Loucy (cell line): Measurements from ENCODE around the gene PUDP.

Experiments
- H2AFZ ChIP-seq: fragments of 200-600 bp; sonication (generic); 2 replicates; pipeline ENCODE4 v1.6.0; 2016; ENCODE audit warnings: antibody characterized with exemption, mild to moderate bottlenecking, low read length, moderate library complexity
- H3F3A ChIP-seq: fragments of 200-600 bp; 2 replicates; pipeline ENCODE4 v1.6.0; 2016; ENCODE audit warnings: antibody characterized with exemption, low read depth, mild to moderate bottlenecking
- H3K27me3 ChIP-seq: fragments of 200-600 bp; sonication (generic); 2 replicates; pipeline ENCODE4 v1.6.1; 2014; ENCODE audit warnings: low read length, mild to moderate bottlenecking; ENCODE audit not compliant: insufficient read depth, poor library complexity, severe bottlenecking
- H3K36me3 ChIP-seq: fragments of 200-600 bp; sonication (generic); 2 replicates; pipeline ENCODE4 v1.6.1; 2016; ENCODE audit warnings: low read length; ENCODE audit not compliant: insufficient read depth
- H3K4me1 ChIP-seq: fragments of 200-600 bp; sonication (generic); 2 replicates; pipeline ENCODE4 v1.5.1; 2014; ENCODE audit warnings: low read length, mild to moderate bottlenecking; ENCODE audit not compliant: insufficient read depth, poor library complexity, severe bottlenecking
- H3K4me2 ChIP-seq: fragments of 200-600 bp; sonication (generic); 2 replicates; pipeline ENCODE4 v1.6.0; 2014; ENCODE audit warnings: antibody characterized with exemption, low read length, low read depth, mild to moderate bottlenecking; ENCODE audit not compliant: poor library complexity, severe bottlenecking
- H3K4me3 ChIP-seq: fragments of 200-600 bp; sonication (generic); 2 replicates; pipeline ENCODE4 v1.5.1; 2014; ENCODE audit warnings: low read length, mild to moderate bottlenecking, mixed read lengths; ENCODE audit not compliant: poor library complexity, severe bottlenecking
- H3K79me2 ChIP-seq: fragments of 200-600 bp; sonication (generic); 2 replicates; pipeline ENCODE4 v1.6.1; 2014; ENCODE audit warnings: low read length; ENCODE audit not compliant: insufficient read depth
- H3K9ac ChIP-seq: fragments of 200-600 bp; sonication (generic); 2 replicates; pipeline ENCODE4 v1.6.0; 2014; ENCODE audit warnings: mild to moderate bottlenecking, low read depth, low read length, moderate library complexity; ENCODE audit not compliant: poor library complexity, severe bottlenecking
- H3K9me2 ChIP-seq: fragments of 200-600 bp; sonication (generic); replicated peaks from 2 replicates; pipeline ENCODE4 v1.6.1; 2016; ENCODE audit warnings: low read depth, low read length, mixed read lengths
- H3K9me3 ChIP-seq: fragments of 200-600 bp; sonication (generic); 2 replicates; pipeline ENCODE4 v1.6.1; 2014; ENCODE audit warnings: mild to moderate bottlenecking, antibody characterized with exemption, low read length, low read depth; ENCODE audit not compliant: insufficient read depth
- H4K20me1 ChIP-seq: fragments of 200-600 bp; sonication (generic); 2 replicates; pipeline ENCODE4 v1.6.0; 2014; ENCODE audit warnings: antibody characterized with exemption, low read length, mild to moderate bottlenecking; ENCODE audit not compliant: insufficient read depth, poor library complexity, severe bottlenecking
- EZH2phosphoT487 ChIP-seq: fragments of 200-600 bp; IDR thresholded peaks from 2 replicates; pipeline ENCODE4 v1.6.1; 2018; ENCODE audit warnings: antibody characterized with exemption, mild to moderate bottlenecking, moderate library complexity, borderline replicate concordance
- TF ChIP-seq, protein P1 (sequence below): fragments of 200-600 bp; sonication (generic); conservative IDR thresholded peaks from 2 replicates; pipeline ENCODE4 v1.5.1; 2014; ENCODE audit warnings: mild to moderate bottlenecking, antibody characterized with exemption, low read length

The PUDP gene

DNA sequence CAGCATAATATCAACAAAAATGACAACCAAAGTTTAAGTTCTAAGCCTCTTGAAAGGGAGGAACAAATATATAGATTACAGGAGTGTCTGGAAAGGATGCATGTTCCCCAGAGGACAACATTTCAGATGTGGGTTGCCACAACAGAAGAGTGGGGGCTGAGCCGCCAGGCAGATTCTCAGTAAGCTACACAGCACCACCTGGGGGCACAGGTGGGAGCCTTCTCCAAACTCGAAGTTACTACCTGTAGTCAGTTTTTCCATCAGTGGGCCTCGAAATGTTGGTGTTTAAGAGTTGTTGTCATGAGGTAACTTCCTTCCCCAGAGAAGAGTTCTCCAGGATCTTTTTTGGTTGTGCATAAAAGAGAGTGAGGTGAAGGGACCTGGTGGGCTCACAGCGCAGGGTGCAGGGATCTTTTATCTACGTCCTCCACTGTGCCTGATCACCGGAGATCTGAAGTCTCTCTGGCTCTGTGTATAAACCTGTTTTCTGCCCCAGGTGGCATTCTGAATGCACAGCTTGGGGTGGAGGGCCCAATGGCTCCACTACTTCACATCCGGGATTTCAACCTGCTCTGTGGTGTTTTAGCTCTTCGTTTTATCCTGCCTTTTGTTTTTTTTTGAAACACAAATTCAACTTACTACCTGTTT lies 58.9 kb downstream of the PUDP start:
- Histone ChIP-seq H3F3A (peaks cover 4% of the 10 kb centered on the region), H3K27me3 (no peaks in the 10 kb centered on the region), H3K36me3 (no peaks in the 10 kb centered on the region), H2AFZ (no peak overlapping the region), H3K4me1 (peaks cover 71% of the 10 kb centered on the region), H3K9me2 (no peaks in the 10 kb centered on the region), H3K9ac (peak overlapping the region; percentile 74), H4K20me1 (no peaks in the 10 kb centered on the region), H3K9me3 (no peaks in the 10 kb centered on the region), H3K4me2 (peak overlapping the region; percentile 50), H3K79me2 (peaks cover 22% of the 10 kb centered on the region; the same call in 1 of the 2 replicates), H3K4me3 (no peak overlapping the region)
- TF ChIP-seq EZH2phosphoT487, result no peak
- TF ChIP-seq, protein P1, sequence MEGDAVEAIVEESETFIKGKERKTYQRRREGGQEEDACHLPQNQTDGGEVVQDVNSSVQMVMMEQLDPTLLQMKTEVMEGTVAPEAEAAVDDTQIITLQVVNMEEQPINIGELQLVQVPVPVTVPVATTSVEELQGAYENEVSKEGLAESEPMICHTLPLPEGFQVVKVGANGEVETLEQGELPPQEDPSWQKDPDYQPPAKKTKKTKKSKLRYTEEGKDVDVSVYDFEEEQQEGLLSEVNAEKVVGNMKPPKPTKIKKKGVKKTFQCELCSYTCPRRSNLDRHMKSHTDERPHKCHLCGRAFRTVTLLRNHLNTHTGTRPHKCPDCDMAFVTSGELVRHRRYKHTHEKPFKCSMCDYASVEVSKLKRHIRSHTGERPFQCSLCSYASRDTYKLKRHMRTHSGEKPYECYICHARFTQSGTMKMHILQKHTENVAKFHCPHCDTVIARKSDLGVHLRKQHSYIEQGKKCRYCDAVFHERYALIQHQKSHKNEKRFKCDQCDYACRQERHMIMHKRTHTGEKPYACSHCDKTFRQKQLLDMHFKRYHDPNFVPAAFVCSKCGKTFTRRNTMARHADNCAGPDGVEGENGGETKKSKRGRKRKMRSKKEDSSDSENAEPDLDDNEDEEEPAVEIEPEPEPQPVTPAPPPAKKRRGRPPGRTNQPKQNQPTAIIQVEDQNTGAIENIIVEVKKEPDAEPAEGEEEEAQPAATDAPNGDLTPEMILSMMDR, result peak; percentile 59

DNA sequence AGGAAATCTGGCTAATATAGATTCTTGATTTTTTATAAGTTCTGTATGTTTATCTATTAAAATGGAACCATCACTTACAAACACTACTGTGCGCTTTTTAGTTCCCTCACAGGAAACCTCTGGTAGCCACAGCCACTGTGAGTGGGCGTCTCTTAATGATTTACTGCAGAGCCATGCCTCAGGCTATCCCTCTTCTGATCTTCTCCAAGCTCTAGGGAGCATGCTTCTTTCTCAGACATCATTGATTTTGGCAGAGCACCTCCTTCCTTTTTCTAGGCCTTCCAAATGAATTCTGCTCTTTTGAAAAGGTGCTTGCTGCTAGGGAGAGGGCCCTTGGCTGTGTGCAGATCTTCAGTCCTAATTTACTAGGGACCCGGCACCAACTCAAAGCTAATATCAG lies 61.6 kb downstream of the PUDP start:
- H3K27me3 ChIP-seq, result no peaks in the 10 kb centered on the region
- no peaks in the 10 kb centered on the region for H3K9me3 ChIP-seq
- no peaks in the 10 kb centered on the region for H3K9me2 ChIP-seq
- peak overlapping the region; percentile 74 for H3K9ac ChIP-seq
- H4K20me1 ChIP-seq, result no peaks in the 10 kb centered on the region
- H3K4me2 ChIP-seq, result peak overlapping the region; percentile 65
- no peak overlapping the region for H2AFZ ChIP-seq
- peak overlapping the region; percentile 40 for H3K4me3 ChIP-seq
- H3K4me1 ChIP-seq, result peaks cover 84% of the 10 kb centered on the region
- peaks cover 4% of the 10 kb centered on the region for H3F3A ChIP-seq
- TF ChIP-seq, protein P1, result no peak
- peaks cover 19% of the 10 kb centered on the region; the same call in 1 of the 2 replicates for H3K79me2 ChIP-seq
- H3K36me3 ChIP-seq, result no peaks in the 10 kb centered on the region

DNA sequence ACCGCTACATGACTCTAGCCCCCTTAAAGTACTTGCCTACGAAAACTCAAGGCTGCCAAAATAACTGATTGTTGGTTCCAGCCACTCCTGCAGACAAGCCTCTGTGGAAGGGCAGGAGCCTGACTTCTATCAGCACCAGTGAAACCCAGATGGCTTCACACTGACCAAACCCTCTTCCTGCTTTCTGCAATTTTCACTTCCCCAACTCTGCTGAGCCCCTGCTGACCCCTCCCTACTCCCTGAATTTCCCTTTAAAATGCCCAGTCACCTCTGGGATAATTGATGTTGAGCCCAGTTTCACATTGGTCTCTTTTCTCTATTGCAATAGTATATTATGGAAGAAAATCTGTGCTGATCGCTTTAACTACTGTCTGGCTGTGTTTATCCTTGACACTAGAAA lies 62.1 kb downstream of the PUDP start:
- TF ChIP-seq, protein P1, result no peak
- TF ChIP-seq EZH2phosphoT487, result no peak
- Histone ChIP-seq H3K36me3 (no peaks in the 10 kb centered on the region), H3K4me2 (peak overlapping the region; percentile 65), H3K4me1 (peaks cover 83% of the 10 kb centered on the region), H3K4me3 (peak overlapping the region; percentile 40), H2AFZ (no peak overlapping the region), H3K27me3 (no peaks in the 10 kb centered on the region), H3K9ac (peak overlapping the region; percentile 60), H3K79me2 (peaks cover 19% of the 10 kb centered on the region; the same call in 1 of the 2 replicates), H3K9me2 (no peaks in the 10 kb centered on the region), H3K9me3 (no peaks in the 10 kb centered on the region), H4K20me1 (no peaks in the 10 kb centered on the region), H3F3A (peaks cover 4% of the 10 kb centered on the region)
